Measurements from ENCODE around the gene ZBTB24.

- TF ChIP-seq CTCF (IDR thresholded peaks at IDR 0.05) (no peak), POLR2A (IDR thresholded peaks at IDR 0.05) (no peak), EP300 (IDR thresholded peaks at IDR 0.05) (no peak)
These were observed 37.6 kb downstream of the ZBTB24 start for GRCh38 chr6:109445382-109445781.
